Fibroblast of peridontal ligament (primary cell): ENCODE results near the gene SLC25A30.

Experiments used
- DNase-seq: peaks from one replicate; pipeline ENCODE4 v3.0.0-alpha.2; 2010; ENCODE audit errors: extremely low read depth

Gene SLC25A30, protein sequence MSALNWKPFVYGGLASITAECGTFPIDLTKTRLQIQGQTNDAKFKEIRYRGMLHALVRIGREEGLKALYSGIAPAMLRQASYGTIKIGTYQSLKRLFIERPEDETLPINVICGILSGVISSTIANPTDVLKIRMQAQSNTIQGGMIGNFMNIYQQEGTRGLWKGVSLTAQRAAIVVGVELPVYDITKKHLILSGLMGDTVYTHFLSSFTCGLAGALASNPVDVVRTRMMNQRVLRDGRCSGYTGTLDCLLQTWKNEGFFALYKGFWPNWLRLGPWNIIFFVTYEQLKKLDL

DNA sequence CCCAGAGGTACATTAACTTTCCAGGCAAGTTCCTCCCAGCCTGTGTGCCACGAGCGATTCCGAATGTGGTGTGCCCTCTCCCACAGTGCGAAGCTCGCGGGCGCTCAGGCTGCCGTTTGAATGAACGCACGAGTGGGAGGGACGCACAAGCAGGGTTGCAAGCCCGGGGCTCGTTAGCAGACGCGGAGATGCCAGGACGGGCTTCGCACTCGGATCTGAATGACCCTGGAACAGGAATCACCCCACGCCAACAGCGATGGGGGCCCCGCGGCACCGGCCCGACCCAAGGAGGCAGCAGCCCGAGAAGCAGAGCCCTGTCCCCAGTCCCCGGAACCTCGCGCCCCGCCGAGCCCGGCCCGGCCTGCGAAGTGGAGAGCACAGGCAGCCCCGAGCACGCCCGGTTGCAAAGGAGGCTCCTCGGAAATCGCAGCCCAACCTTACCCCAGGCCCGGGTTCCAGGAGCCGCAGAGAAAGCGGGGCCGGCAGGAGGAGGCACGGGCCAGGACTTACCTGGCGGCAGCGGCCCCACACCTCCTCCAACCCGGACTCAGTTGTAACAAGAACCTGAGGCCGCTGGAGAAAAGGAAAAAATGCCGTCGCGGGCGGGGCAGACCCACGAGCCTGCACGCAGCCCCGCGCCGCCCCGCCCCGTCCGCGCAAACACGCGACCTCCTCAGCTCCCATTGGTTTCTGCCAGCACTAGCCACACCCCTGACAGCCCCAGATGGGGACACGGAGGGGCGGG is at the start of gene SLC25A30:
Gene SLC25A30, minus strand, starts transcription at position 584 of the 745 bp plus-strand sequence. CDS start 6,948 bp downstream, outside the sequence.
- DNase-seq: peak; percentile 78

DNA sequence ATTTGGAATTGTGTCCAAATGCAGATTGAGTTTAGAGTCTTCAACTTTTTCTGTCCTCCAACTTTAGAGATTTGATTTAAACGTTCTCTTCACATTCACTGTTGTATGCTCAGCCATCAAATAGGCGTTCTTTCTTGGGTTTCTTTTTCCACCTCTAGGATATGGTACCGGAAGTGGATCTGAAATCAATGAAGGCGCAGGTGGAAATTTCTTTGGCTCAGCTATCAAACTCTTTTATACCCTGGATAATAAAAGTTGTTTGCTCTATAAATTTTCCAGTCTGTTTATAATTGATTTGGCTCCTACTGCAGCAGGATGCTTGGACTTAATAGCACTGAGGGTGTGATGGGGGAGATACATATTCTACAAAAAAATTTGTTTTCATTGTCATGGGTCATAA is 48.2 kb upstream of the SLC25A30 start:
- DNase-seq: no peak

DNA sequence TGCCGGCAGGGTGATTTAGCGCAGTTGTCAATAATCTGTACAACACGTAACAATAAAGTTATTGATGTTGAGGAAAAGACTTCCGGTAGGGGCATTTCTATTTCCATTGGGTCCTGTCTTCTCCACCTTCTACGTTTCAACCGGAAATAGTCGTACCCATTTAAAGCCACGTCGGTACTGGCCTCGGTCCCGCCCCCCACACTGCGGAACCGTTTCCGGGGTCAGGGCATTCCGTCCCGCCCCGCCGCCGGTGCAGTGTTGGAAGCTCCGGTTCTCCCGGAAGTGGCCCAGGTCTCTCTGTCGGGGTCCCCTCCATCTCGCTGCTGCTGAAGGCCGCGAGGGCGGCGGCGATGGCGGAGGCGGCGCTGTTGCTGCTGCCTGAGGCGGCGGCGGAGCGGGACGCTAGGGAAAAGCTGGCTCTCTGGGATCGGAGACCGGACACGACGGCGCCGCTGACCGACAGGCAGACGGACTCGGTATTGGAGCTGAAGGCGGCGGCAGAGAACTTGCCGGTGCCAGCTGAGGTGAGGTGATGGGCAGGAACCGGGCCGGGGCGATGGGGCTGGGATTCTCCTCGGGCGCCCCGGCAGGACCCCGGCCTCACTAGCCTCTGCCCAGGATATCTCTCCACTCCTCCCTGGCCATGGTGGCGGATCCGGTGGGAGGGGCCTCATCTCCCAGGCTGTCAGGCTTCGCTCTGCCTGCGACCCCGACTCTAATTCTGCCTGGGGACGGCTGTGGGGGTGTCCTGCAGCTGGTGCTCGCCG is 46.7 kb upstream of the SLC25A30 start, which contains the start of gene COG3:
Gene COG3, plus strand, starts transcription at position 253 of the 767 bp plus-strand sequence. Its CDS starts 98 bp downstream, at position 351.
- peak; percentile 98 for DNase-seq

DNA sequence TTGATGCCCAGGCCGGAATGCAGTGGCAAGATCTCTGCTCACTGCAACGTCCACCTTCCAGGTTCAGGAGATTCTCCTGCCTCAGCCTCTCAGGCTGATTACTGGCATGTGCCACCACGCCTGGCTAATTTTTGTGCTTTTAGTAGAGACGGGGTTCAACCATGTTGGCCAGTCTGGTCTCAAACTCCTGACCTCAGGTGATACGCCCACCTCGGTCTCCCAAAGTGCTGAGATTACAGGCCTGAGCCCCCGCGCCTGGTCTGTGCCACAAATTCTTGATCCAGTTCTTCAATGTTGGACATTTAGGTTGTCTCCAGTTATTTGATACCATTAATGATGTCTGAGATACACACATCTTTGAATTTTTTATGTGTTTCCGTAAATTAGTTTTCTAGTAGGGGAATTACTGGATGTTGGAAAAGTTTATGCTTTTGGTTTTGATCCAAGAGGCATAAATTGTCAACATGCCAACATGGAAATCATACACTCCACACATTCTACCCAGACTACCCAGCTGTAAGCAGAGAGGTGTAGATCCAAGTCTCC is 46.0 kb upstream of the SLC25A30 start:
- DNase-seq: no peak

DNA sequence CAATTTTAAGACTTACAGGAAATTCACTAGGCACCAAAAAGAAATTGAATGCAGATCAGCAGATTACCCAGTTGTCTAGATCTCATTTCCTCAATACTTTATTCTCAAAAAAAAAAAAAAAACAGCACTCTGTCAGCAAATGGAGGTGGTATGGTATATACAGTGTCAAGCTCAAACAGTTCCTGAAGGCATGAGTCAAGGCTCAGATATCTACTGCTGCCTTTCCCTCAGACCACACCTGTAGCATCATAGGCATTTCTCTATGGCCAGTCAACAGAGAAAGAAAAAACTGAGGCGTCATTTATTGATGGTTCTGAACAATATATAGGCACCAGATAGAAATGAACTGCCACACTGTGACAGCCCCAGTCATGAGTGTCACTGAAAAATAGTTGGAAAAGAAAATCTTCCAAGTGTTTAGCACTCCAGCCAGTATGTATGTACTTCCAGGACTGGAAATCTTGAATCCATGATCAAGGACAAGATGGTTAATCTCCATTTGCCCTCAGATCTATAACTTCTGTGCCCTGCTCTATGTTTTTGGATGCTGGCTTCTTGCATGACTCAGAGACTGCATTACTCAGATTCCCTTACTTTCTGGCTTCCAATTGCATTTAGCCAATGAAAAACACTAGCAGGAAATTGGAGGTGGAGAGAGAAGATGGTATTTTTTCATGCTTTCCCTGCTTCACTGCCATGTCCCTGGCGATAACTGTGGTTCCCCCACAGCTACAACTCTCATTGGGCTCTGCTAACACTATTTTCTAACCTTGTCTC is 38.2 kb upstream of the SLC25A30 start:
- DNase-seq: peak; percentile 63

DNA sequence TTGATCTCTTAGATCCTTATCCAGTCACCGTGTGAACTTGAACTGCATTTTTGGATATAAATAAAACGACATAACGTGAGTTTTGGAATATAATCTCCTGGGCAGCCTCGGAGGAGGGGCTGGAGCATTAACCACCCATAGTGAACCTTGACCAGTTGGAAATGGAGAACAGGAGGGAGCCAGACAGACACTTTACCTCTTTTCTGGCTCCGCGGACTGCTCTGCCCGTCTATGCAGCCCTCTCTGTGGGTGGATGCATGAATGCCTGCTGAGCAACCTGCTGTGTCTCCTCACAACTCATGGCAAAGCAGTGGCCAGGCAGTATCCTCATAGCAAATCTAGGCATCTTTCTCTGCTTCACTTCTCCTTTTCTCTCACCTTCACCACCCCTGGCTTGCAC is 36.0 kb upstream of the SLC25A30 start:
- DNase-seq: no peak

DNA sequence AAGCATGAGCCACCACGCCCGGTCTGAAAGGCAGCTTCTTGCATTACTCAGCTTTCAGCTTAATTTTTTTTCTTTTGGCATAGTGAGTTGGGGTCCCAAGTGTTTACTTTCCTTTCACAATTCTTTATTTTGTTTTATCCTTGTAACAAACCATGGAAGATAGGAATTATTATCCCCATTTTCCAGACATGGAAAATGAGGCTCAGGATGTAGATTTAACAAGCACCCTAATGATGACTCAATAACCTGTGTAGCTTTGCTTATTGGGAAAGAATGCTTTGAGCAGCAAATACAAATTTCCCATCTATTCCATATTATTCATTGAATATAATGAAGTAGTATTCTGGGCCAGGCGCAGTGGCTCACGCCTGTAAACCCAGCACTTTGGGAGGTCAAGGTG is 33.1 kb upstream of the SLC25A30 start:
- DNase-seq: no peak

DNA sequence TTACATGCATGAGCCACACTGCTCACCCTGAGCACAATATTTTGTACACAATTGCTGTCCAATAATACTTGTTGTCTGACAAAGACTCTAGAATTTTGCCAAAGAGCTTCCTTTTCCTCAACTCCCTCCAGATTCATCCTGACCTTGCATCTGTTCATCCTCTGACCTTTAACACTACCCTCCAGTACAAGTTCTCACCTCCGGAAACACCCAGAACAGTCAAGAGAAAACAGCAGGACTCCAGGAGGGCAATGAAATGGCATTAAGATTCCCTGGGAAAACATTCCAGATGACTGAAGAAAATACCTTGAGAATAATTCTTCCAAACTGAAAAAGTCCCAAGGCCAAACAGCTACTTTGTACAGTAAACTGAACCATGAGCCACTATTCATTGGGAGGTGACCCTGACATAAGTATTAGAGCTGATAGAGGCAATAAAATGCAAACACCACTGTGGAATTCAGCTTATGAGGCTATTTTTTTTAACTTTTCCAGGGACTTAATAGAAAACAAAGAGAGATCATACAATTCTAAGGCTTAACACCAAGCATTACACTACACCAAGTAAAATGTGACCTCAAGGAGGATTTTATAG is 30.9 kb upstream of the SLC25A30 start:
- no peak for DNase-seq

DNA sequence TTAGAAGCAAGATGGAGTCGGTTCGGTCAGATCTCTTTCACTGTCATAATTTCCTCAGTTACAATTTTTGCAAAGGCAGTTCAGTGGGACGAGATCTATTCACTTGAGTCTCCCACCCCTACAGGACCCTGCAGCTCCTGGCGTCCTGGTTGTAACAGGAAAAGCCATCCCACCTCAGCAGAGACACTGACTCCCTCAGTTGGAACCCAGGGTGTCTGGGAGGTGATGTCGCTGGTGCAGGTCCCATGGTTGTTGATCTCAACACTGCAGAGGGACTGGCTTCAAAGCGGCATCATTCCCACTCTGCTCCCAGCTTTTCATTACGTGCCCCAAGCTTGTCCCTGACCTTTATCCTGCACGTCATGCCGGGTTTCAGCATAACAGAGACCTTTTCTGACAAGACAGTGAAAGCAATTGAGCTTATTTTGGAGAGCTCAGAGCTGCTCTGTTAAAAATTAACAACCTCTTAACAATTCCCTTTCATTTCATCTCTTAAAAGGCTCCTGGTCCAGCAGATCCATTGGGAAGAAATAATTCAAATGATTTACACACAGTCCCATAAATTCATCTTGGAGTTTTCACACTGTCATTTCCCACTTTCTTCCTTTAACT is 29.0 kb upstream of the SLC25A30 start:
- no peak for DNase-seq

DNA sequence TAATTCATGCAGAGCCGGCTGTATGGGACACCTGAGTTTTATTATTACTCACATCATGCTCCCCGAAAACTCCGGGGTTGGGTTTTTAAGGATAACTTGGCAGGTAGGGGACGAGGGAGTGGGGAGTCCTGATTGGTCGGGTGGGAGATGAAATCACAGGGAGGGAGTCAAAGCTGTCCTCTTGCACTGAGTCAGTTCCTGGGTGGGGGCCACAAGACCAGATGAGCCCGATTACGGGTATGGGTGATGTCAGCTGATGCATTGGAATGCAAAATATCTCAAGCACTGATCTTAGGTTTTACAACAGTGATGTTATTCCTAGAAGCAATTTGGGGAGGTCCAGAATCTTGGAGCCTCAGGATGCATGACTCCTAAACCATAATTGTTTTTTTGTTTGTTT is 28.0 kb upstream of the SLC25A30 start:
- peak; percentile 70 for DNase-seq

DNA sequence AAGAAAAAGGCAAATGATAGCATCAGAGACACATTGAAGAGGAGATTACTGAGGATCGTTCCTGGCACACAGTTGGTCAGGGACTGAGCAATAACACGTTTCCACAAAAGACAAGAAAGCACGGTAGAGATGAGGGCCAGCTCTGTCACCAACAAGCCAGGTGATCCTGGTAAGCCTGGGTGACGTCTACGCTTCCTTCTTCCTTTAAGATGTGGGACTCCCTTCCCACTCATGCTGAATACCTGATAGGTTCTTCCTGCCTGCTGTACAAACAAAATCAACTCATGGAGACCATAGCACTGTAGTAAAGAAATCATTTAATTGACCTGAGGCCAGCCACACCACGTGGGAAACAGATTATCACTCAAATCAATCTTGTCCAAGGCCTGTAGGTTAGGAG is 26.9 kb upstream of the SLC25A30 start:
- no peak for DNase-seq

DNA sequence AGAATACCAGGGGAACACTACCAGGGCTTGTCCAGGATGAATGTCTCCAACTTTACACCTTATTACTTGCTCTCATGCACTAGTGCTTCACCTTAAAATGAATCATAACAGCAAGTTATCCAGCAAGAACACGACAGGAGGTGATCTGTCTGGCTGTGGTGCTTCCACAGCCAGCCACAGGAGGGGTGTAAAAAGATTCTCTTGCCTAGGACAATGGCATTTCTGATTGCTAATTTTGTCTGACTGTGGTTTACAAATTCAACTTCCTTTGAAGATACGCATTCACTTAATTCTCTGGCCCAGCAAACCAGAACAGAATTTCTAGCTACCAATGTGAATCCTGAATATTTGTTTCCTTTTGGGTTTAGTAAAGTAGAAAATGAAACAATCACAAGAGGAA is 23.5 kb upstream of the SLC25A30 start:
- DNase-seq: peak; percentile 33

DNA sequence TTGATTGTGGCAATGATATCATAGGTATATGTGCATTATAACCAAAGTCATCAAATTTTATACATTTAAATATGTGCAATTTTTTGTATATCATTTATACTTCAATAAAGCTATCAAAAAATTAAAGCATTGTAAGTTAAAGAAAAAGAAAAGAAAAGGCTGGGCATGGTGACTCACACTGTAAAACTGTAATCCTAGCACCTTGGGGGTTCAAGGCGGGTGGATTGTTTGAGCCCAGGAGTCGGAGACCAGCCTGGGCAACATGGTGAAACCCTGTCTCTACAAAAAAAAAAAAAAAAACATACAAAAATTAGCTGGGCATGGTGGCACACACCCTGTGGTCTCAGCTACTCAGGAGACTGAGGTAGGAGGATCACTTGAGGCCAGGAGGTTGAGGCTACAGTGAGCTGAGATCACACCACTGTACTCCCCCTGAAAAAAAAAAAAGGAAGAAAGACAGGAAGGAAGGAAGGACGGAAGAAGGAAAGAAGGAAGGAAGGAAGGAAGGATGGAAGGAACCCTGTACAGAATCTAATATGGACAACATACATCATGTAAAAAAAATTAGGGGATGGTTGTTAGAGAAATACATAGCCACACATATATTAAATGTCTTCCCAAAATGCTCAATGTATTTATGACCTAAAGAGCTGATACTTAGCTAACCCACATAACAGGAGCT is 21.7 kb upstream of the SLC25A30 start:
- DNase-seq: no peak

DNA sequence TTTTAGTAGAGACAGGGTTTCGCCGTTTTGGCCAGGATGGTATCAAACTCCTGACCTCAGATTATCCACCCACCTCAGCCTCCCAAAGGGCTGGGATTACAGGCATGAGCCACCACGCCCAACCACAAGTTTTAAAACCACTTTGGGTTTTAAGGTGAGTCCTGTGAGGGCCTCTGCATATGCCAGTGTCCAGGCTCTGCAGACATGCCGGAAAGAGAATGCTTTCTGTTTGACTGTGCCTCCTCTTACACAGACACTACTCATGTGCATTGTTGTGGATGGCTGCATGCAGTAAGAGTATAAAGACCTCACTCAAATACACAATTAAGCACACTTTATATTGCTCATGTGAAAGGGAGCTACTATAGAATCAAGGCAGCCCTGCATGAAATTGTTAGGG is 20.8 kb upstream of the SLC25A30 start:
- DNase-seq: no peak

DNA sequence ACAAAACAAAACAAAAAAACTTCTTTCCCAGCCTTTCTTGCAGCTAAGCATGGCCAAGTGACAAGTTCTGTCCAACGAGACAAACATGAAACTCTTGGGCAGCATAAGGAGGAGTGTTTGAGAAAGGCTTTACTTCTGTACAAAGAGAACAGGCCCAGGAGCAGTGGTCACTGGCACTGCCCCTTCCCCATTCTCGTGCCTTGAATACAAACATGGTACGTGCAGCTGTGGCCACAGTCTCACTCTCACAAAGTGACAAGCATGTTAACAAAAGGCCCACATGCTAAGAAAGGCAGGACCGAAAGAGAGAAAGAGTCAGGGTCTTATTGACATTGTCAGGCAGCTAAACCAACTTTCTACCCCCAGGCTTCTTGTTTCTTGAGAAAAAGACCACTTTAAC is 19.8 kb upstream of the SLC25A30 start:
- DNase-seq: no peak

DNA sequence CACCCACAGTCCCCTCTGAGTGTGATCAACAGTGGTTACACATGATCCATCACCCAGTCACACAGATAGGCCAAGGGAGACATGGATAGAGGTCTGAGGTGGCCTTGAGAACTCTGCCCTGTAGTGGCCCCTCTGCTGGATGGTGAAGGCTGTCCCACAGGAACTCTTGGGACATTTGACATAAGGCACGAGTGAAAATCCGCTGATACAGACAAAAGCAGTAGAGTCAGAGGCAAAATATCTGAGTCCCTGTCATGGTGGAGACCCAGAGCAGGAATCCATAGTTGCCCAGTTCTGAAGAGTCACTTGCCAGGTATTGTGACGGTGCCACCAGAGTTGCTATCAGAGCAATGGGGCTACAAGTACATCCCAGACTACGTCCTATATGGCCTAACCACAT is 18.8 kb upstream of the SLC25A30 start:
- no peak for DNase-seq

DNA sequence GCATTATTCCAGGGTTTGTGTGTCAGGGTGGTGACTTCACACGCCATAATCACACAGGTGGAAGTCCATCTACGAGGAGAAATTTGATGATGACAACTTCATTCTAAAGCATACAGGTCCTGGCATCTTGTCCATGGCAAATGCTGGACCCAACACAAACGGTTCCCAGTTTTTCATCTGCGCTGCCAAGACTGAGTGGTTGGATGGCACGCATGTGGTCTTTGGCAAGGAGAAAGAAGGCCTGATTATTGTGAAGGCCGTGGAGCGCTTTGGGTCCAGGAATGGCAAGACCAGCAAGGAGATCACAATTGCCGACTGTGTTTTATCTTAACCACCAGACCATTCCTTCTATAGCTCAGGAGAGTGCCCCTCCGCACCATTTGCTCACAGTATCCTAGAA is 18.2 kb upstream of the SLC25A30 start:
- no peak for DNase-seq

DNA sequence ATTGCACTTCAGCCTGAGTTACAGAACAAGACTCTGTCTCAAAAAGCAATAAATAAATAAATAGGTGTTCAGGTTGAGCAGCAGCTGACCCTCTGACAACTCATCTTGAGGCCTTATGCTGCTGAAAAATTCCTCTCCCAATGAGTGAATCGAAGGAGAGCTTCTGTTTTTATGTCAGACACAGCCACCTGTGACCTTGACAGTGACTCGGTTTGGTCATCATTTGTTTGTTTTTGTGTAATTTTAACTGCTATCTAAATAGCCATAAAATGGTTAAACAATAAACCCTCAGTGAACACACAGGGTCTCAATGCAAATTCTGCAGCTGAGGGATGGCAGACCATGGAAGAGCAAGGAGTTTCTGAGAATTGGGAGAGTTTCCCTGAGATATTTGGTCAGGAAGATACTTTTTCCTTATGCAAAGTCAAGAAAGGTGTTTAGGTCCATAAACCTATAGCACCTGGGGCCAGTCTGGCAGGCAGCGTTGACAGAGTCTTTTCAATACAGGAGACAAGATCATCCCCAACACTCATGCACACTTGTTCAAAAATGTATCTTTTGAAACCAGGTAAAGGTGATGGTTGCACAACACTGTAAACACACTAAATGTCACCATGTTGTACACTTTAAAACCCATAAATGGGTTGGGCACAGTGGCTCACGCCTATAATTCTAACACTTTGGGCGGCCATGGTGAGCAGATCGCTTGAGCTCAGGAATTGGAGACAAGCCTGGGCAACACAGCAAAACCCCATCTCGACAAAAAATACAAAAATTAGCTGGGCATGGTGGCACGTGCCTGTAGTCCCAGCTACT is 16.6 kb upstream of the SLC25A30 start:
- DNase-seq: no peak

DNA sequence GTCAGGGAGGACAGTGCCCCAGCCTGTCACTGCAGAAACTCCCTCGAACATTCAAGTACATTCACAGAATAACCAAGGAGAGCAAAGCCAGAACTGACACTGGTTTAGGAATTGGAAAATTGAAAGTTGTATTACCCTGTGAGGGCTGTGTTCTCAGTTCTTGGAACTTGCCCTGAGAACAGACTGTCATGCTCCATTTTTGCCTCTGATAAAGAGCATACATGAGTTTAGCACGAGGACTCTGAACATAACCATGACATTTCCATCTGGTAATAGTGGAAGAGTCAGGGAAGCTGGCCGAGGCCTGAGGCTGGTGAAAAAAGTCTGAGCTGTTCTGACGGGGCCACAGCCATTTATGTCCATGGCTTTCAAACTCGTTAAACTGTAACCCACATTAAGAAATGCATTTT is 15.2 kb upstream of the SLC25A30 start:
- DNase-seq: peak; percentile 4
